Esophagus squamous epithelium (tissue), 5 donors: ENCODE measurements around the gene FBP1. TPM values are rescaled to one million over a fixed set of nuclear protein-coding genes. Genes with fewer than 3 reads are reported as not detected.

Experiments used
- DNase-seq: peaks from one replicate; lab custom pipeline; 2025; lab: John Stamatoyannopoulos, UW
- H3K27ac ChIP-seq, 4 donors: fragments of 200-600 bp; sonication (generic); one replicate each; pipeline ENCODE4 v1.5.1; 2016 to 2019; ENCODE audit warnings: mild to moderate bottlenecking in 1 of 4
- H3K27me3 ChIP-seq, 4 donors: fragments of 200-600 bp; sonication (generic); 1 replicate in 3 of 4; 2 replicates in 1 of 4; pipeline versions ENCODE4 v1.5.1 to v1.6.0; 2017 to 2021; ENCODE audit warnings: antibody characterized with exemption in 1 of 4
- H3K36me3 ChIP-seq, 3 donors: fragments of 200-600 bp; sonication (generic); one replicate each; pipeline ENCODE4 v1.5.1; 2016 to 2019
- H3K4me1 ChIP-seq, 3 donors: fragments of 200-600 bp; sonication (generic); one replicate each; pipeline ENCODE4 v1.5.1; 2017 to 2019
- H3K4me3 ChIP-seq, 4 donors: fragments of 200-600 bp; sonication (generic); 1 replicate in 3 of 4; 2 replicates in 1 of 4; pipeline ENCODE4 v1.5.1; 2016 to 2019; ENCODE audit warnings: mild to moderate bottlenecking in 2 of 4, moderate library complexity in 1 of 4
- H3K9me3 ChIP-seq, 3 donors: fragments of 200-600 bp; sonication (generic); one replicate each; pipeline ENCODE4 v1.5.1; 2016 to 2019
- POLR2A ChIP-seq, 4 donors: fragments of 450-650 bp; IDR thresholded peaks; one replicate each; pipeline ENCODE4 v1.6.1; 2017; ENCODE audit warnings: antibody characterized with exemption in 4 of 4, mild to moderate bottlenecking in 4 of 4, moderate library complexity in 3 of 4
- WGBS, 2 donors: methylation state at CpG; one replicate each; pipeline ENCODE4 v1.1.5; 2018; 5-methylcytosine and 5-hydroxymethylcytosine counted together
- intact Hi-C: fragments of 100-400 bp; cut with DNase I; formaldehyde crosslinking; loops from one replicate; pipeline ENCODE4 v1.15.0; 2022
- total RNA-seq, 4 donors: library from RNA; depleted of rRNA; stranded (reverse); fragments of >200 nt; gene quantifications; one replicate each; pipeline ENCODE4 v1.1.0, GENCODE V29; 2016
- TF ChIP-seq, protein P1 (sequence below), 6 experiments: fragments of 450-650 bp in 4 of 6; fragments of 200-600 bp in 2 of 6; sonication (generic) in 2 of 6; IDR thresholded peaks; one replicate each; pipeline ENCODE4 v1.5.1; 2016 to 2019; ENCODE audit warnings: antibody characterized with exemption in 6 of 6, mild to moderate bottlenecking in 4 of 6, moderate library complexity in 4 of 6
- donor health status: DM: yes; HTN: yes; CAD: no.

Gene FBP1
- total RNA-seq, 4 donors from 2014 or later, result 0.19 to 3.0 (median 1.7) TPM; not detected in 1

- Histone ChIP-seq H3K27ac (peak overlapping the region in 3 of 4 donors; percentile 41 to 57 (median 43)), H3K27me3 (no peaks in the 10 kb centered on the region), H3K4me3 (no peak overlapping the region), H3K36me3 (no peaks in the 10 kb centered on the region), H3K9me3 (no peaks in the 10 kb centered on the region), H3K4me1 (peaks cover 3 to 25% (median 10%) of the 10 kb centered on the region in 3 donors)
- WGBS, 2 donors, result 19 to 25% methylated on average over 7 of the region's 7 CpGs
- intact Hi-C loops, result loop anchor here (5.0 kb wide), 1 partner anchor 457 kb away; no protein-coding TSS in a partner anchor
- TF ChIP-seq, protein P1, sequence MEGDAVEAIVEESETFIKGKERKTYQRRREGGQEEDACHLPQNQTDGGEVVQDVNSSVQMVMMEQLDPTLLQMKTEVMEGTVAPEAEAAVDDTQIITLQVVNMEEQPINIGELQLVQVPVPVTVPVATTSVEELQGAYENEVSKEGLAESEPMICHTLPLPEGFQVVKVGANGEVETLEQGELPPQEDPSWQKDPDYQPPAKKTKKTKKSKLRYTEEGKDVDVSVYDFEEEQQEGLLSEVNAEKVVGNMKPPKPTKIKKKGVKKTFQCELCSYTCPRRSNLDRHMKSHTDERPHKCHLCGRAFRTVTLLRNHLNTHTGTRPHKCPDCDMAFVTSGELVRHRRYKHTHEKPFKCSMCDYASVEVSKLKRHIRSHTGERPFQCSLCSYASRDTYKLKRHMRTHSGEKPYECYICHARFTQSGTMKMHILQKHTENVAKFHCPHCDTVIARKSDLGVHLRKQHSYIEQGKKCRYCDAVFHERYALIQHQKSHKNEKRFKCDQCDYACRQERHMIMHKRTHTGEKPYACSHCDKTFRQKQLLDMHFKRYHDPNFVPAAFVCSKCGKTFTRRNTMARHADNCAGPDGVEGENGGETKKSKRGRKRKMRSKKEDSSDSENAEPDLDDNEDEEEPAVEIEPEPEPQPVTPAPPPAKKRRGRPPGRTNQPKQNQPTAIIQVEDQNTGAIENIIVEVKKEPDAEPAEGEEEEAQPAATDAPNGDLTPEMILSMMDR (IDR thresholded peaks at IDR 0.05), result no peak
- no peak for TF ChIP-seq POLR2A (IDR thresholded peaks at IDR 0.05)
- no peak for DNase-seq
These were observed 35.9 kb upstream of the FBP1 start for GRCh38 chr9:94675008-94675881.

- Histone ChIP-seq H3K9me3 (no peaks in the 10 kb centered on the region), H3K4me1 (peaks cover 3 to 26% (median 10%) of the 10 kb centered on the region in 3 donors), H3K4me3 (no peak overlapping the region), H3K36me3 (no peaks in the 10 kb centered on the region), H3K27me3 (no peaks in the 10 kb centered on the region), H3K27ac (no peak overlapping the region)
- TF ChIP-seq POLR2A (IDR thresholded peaks at IDR 0.05), result no peak
- TF ChIP-seq, protein P1 (IDR thresholded peaks at IDR 0.05), result no peak
- 33 to 56% methylated on average over 2 of the region's 2 CpGs for WGBS, 2 donors
- no peak for DNase-seq
- intact Hi-C loops, result no loop called here
These were observed 33.6 kb upstream of the FBP1 start for GRCh38 chr9:94672811-94673487.

- Histone ChIP-seq H3K4me1 (peaks cover 0 to 10% (median 0%) of the 10 kb centered on the region in 3 donors), H3K36me3 (no peaks in the 10 kb centered on the region), H3K27ac (no peak overlapping the region), H3K9me3 (no peaks in the 10 kb centered on the region), H3K4me3 (peak overlapping the region in 3 of 4 donors; percentile 21 to 52 (median 24)), H3K27me3 (peaks cover 0 to 7% (median 0%) of the 10 kb centered on the region in 4 donors)
- TF ChIP-seq, protein P1 (IDR thresholded peaks at IDR 0.05), result peak; percentile 51 to 83 (median 76)
- no peak for TF ChIP-seq POLR2A (IDR thresholded peaks at IDR 0.05)
- no peak for DNase-seq
- 39 to 41% methylated on average over 17 of the region's 17 CpGs for WGBS, 2 donors
- intact Hi-C loops, result no loop called here
These were observed 29.8 kb upstream of the FBP1 start for GRCh38 chr9:94668928-94669729.

- peak overlapping the region in 1 of 4 donors; percentile 21 for H3K4me3 ChIP-seq
- intact Hi-C loops, result no loop called here
- 39 to 44% methylated on average over 6 of the region's 6 CpGs for WGBS, 2 donors
- no peaks in the 10 kb centered on the region for H3K9me3 ChIP-seq
- H3K36me3 ChIP-seq, result no peaks in the 10 kb centered on the region
- H3K4me1 ChIP-seq, result peaks cover 0 to 10% (median 0%) of the 10 kb centered on the region in 3 donors
- H3K27ac ChIP-seq, result no peak overlapping the region
- no peak for TF ChIP-seq POLR2A (IDR thresholded peaks at IDR 0.05)
- TF ChIP-seq, protein P1 (IDR thresholded peaks at IDR 0.05), result no peak
- H3K27me3 ChIP-seq, result peaks cover 0 to 12% (median 0%) of the 10 kb centered on the region in 4 donors
- DNase-seq, result no peak
These were observed 29.2 kb upstream of the FBP1 start for GRCh38 chr9:94668418-94668927.
